GM21737 (cell line): ENCODE measurements around the gene ZNF711.
"Not testable (repeated sequence)": the region's sequence is repeated elsewhere in the genome, so short reads cannot be mapped to it uniquely, and the experiment has no call there.

Source experiments
- ATAC-seq: cut with Tn5 transposase; IDR thresholded peaks from one replicate; pipeline ENCODE4 v1.9.1; 2021; ENCODE audit warnings: mild to moderate bottlenecking, moderate library complexity; ENCODE audit not compliant: unreplicated experiment

ZNF711 gene

GRCh38 chrX:85243761-85244449, at the start of gene ZNF711, which contains the start of gene SATL1:
ZNF711 (plus strand) TSS chrX:85243991; CDS start chrX:85247573, 3,582 bp downstream.
SATL1 (minus strand) TSS chrX:85243779; CDS start chrX:85108968, 134,811 bp downstream.
- no peak for ATAC-seq

- ATAC-seq: no peak
Observed at GRCh38 chrX:85196319-85196718, 47.5 kb upstream of the ZNF711 start.

DNA sequence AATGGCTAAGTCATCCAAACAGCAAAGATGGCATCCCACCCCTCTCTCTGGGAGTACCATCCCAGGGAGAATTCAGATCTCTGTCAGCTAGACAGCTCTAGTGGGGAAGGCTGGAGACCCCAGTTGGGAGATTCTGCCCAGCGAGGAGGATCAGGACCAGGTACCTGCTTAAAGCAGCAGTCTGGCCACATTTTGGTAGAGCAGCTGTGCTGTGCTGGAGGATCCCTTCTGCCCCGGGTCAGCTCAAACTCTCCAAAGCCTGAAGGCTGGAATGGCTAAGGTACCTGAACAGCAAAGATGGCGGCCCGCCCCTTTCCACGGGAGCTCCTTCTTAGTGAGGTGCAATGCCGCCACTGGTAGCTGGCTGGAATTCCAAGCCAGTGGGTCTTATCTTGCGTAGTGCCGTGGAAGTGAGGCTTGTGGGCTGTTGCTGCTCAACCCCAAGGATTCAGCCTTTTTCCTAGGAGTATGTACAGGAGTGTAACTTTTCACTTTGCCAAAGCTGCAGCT, 40.3 kb upstream of the ZNF711 start:
- no peak for ATAC-seq

- ATAC-seq: no peak
Observed at GRCh38 chrX:85213792-85214530, 29.8 kb upstream of the ZNF711 start.

DNA sequence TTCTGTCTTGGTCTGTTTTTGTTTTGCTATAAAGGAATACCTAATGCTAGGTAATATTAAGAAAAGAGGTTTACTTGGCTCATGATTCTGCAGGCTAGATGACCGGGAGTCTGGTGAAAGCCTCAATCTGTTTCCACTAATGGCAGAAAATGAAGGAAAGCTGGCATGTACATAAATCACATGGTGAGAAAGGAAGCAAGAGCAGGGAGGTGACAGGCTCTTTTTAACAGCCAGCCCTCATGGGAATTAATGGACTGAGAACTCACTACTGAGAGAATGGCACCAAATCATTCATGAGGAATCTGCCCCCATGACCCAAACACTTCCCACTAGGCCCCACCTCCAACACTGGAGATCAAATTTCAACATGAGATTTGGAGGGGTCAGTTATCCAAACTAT, 27.8 kb upstream of the ZNF711 start:
- no peak for ATAC-seq

DNA sequence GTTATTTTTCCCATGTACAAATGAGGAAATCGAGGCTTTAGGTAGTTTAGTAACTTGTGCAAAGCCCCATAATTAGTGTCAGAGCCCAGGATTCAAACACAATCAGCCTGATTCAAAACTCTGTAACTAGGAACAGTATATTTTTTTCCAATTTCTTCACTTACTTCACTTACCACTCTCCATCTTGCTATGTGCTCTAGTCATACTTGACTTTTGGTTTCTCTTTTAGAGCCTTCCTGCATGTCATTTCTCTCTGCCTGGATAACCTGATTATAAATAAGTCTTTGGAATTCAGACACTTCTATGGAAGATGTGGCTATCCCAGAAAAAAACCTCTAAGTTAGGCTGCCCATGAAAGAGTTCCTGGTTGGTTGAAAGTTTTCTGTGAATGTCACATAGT, 22.4 kb upstream of the ZNF711 start:
- ATAC-seq: no peak

DNA sequence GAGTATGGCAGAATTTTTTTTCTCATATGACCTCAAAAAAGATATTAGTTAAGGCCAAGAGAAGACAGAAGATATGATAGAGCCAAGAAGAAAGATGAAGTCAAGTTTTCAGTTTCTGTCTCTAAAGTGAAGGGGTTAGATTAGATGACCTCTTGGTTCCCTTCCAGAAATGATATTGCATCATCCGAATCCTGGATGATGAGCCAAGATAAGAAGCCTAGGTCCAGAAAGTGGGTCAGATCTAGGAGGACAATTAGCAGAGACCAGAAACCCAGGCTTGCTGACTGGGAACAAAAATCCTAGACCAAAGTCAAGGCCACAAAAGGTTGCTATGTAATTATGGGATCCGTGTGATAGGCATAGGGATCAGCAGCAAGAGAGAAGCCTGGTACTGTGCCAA, 20.4 kb upstream of the ZNF711 start:
- no peak for ATAC-seq

GRCh38 chrX:85243155-85243554, 636 bp upstream of the ZNF711 start:
- ATAC-seq: no peak

GRCh38 chrX:85244450-85245211, 840 bp downstream of the ZNF711 start:
- no peak for ATAC-seq

DNA sequence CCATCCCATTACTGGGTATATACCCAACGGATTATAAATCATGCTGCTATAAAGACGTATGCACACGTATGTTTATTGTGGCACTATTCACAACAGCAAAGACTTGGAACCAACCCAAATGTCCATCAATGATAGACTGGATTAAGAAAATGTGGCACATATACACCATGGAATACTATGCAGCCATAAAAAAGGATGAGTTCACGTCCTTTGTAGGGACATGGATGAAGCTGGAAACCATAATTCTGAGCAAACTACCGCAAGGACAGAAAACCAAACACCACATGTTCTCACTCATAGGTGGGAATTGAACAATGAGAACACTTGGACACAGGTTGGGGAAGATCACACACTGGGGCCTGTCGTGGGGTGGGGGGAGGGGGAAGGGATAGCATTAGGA, 41.5 kb downstream of the ZNF711 start:
- not testable (repeated sequence) for ATAC-seq

- ATAC-seq: no peak
Observed at GRCh38 chrX:85288992-85289723, 45.4 kb downstream of the ZNF711 start.

GRCh38 chrX:85303544-85303943, 59.8 kb downstream of the ZNF711 start:
- ATAC-seq: no peak

DNA sequence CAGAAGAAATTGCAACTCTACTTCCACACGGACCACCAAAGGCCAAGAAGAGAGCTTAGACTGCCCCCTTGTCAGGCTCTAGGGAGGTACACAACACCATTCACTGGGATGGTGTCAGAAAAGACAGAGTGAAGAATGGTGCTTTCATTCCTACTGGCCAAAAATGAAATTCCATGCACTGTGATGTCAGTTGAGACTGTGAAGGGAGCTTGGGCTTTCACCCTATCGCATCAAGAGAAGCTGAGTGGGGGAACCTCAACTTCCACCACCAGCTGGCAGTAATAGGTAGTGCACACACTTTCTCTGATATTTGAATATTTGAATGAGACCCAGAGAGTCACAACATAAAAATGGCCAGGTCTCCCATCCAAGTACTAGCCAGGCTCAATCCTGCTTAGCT, 65.9 kb downstream of the ZNF711 start:
- no peak for ATAC-seq

DNA sequence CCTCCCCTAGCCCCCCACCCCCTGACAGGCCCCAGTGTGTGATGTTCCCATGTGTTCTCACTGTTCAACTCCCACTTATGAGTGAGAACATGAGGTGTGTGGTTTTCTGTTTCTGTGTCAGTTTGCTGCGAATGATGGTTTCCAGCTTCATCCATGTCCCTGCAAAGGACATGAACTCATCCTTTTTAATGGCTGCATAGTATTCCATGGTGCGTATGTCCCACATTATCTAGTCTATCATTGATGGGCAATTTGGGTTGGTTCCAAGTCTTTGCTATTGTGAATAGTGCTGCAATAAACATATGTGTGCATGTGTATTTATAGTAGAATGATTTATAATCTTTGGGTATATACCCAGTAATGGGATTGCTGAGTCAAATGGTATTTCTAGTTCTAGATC, 67.6 kb downstream of the ZNF711 start:
- not testable (repeated sequence) for ATAC-seq
